Measurements from ENCODE around the gene DPP9.

DPP9 gene

DNA sequence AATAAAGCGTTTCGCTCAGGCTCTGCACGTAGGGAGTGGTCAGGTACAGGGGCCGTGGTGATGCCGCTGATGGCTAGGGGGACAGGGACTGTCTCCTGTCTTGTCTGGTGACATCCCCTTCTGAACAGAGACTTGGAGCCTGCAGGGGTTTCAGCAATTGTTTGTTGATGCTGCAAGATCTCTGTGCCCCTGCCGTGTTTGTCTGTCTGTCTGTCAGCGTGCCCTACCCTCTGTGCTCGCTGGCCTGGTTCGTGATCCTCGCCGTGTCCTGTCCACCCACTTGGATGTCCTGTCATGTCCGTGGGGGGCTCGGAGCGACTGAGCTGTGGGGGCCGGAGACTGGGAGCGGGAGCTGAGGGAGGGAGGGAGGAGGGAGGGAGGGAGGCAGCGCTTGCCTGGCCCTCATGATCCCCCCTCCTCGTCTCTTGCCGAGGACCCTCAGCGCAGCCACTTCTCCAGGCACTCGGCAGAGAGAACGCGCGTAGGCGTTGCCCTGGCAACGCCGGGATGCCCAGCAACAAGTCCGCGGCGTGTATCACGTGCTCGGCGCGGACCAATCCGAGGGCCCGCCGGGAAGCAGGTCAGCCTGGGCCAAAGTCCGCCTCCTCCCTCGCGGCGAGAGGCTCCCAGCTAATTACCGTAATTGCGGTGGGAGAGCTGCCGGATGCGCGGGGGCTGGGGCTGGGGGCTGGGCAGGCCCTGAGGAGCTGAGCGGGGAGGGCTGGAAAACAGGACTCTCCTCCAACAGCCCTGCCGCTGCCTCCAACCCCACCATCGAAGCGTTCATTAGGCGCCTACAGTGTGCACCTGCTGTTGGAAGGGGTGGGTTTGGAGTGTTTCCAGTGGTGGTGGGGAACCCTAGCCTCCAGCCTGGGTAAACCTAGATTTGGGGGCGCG lies 36.0 kb upstream of the DPP9 start:
- TF ChIP-seq FOXM1 (IDR thresholded peaks at IDR 0.05; ENCODE audit: borderline replicate concordance, low read depth) (no peak), EP300 (IDR thresholded peaks at IDR 0.05; ENCODE audit: borderline replicate concordance) (no peak; the same call in 1 of the 2 replicates), RAD21 (IDR thresholded peaks at IDR 0.05; ENCODE audit: low read depth) (no peak), ZBTB7A (IDR thresholded peaks at IDR 0.05; ENCODE audit: low read depth) (no peak), EGR1 (IDR thresholded peaks at IDR 0.05) (peak; percentile 50; the same call in 1 of the 2 replicates)
- TF ChIP-seq, protein P1, sequence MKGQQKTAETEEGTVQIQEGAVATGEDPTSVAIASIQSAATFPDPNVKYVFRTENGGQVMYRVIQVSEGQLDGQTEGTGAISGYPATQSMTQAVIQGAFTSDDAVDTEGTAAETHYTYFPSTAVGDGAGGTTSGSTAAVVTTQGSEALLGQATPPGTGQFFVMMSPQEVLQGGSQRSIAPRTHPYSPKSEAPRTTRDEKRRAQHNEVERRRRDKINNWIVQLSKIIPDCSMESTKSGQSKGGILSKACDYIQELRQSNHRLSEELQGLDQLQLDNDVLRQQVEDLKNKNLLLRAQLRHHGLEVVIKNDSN (IDR thresholded peaks at IDR 0.05), result peak; percentile 97
- TF ChIP-seq, protein P2, sequence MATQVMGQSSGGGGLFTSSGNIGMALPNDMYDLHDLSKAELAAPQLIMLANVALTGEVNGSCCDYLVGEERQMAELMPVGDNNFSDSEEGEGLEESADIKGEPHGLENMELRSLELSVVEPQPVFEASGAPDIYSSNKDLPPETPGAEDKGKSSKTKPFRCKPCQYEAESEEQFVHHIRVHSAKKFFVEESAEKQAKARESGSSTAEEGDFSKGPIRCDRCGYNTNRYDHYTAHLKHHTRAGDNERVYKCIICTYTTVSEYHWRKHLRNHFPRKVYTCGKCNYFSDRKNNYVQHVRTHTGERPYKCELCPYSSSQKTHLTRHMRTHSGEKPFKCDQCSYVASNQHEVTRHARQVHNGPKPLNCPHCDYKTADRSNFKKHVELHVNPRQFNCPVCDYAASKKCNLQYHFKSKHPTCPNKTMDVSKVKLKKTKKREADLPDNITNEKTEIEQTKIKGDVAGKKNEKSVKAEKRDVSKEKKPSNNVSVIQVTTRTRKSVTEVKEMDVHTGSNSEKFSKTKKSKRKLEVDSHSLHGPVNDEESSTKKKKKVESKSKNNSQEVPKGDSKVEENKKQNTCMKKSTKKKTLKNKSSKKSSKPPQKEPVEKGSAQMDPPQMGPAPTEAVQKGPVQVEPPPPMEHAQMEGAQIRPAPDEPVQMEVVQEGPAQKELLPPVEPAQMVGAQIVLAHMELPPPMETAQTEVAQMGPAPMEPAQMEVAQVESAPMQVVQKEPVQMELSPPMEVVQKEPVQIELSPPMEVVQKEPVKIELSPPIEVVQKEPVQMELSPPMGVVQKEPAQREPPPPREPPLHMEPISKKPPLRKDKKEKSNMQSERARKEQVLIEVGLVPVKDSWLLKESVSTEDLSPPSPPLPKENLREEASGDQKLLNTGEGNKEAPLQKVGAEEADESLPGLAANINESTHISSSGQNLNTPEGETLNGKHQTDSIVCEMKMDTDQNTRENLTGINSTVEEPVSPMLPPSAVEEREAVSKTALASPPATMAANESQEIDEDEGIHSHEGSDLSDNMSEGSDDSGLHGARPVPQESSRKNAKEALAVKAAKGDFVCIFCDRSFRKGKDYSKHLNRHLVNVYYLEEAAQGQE (IDR thresholded peaks at IDR 0.05; ENCODE audit: low read depth), result no peak

DNA sequence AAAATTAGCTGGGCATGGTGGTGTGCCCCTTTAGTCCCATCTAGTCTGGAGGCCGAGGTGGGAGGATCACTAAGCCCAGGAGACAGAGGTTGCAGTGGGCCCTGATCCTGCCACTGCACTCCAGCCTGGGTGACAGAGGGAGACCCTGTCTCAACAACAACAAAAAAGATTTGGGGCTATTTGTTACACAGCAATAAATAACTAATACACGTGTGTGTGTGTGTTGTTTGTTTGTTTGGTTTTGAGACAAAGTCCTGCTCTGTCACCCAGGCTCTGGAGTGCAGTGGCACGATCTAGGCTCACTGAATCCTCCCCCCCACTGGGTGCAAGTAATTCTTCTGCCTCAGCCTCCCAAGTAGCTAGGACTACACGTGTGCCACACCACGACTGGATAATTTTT lies 35.0 kb upstream of the DPP9 start:
- no peak for TF ChIP-seq YY1 (IDR thresholded peaks at IDR 0.05; ENCODE audit: low read depth)
- no peak for TF ChIP-seq FOXM1 (IDR thresholded peaks at IDR 0.05; ENCODE audit: borderline replicate concordance, low read depth)
- TF ChIP-seq, protein P2 (IDR thresholded peaks at IDR 0.05; ENCODE audit: low read depth), result no peak
- no peak for TF ChIP-seq CREB1 (IDR thresholded peaks at IDR 0.05; ENCODE audit: low read depth)
- no peak for TF ChIP-seq ZBTB7A (IDR thresholded peaks at IDR 0.05; ENCODE audit: low read depth)
- TF ChIP-seq, protein P1 (IDR thresholded peaks at IDR 0.05), result no peak
- TF ChIP-seq TAF1 (IDR thresholded peaks at IDR 0.05; ENCODE audit: low read depth), result no peak
- no peak for TF ChIP-seq TEAD4 (IDR thresholded peaks at IDR 0.05)

DNA sequence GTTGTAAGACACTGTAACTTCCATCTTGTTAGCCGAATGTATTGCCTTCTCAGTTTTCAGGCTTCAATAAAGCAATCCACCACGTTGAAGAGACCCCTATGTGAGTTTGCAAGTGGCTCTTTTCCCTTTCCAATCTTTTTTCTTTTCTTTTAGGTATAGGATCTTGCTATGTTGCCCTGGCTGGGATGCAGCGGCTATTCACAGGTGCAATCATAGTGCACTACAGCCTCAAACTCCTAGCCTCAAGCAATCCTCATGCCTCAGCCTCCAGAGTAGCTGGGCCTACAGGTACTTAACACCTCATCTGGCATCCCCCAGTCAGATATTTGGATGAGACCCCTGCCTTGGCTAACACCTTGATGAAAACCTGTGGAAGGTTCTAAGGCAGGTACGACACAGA lies 34.4 kb upstream of the DPP9 start:
- TF ChIP-seq EGR1 (IDR thresholded peaks at IDR 0.05) (no peak), CEBPB (IDR thresholded peaks at IDR 0.05) (no peak), TAF1 (IDR thresholded peaks at IDR 0.05; ENCODE audit: low read depth) (no peak), EP300 (IDR thresholded peaks at IDR 0.05; ENCODE audit: borderline replicate concordance) (no peak), ZBTB7A (IDR thresholded peaks at IDR 0.05; ENCODE audit: low read depth) (no peak), TEAD4 (IDR thresholded peaks at IDR 0.05) (no peak), RAD21 (IDR thresholded peaks at IDR 0.05; ENCODE audit: low read depth) (no peak), YY1 (IDR thresholded peaks at IDR 0.05; ENCODE audit: low read depth) (no peak), CREB1 (IDR thresholded peaks at IDR 0.05; ENCODE audit: low read depth) (no peak), NFIC (IDR thresholded peaks at IDR 0.05) (no peak), FOXM1 (IDR thresholded peaks at IDR 0.05; ENCODE audit: borderline replicate concordance, low read depth) (no peak)
- TF ChIP-seq, protein P2 (IDR thresholded peaks at IDR 0.05; ENCODE audit: low read depth), result no peak
- TF ChIP-seq, protein P1 (IDR thresholded peaks at IDR 0.05), result no peak
- TF ChIP-seq, protein P3, sequence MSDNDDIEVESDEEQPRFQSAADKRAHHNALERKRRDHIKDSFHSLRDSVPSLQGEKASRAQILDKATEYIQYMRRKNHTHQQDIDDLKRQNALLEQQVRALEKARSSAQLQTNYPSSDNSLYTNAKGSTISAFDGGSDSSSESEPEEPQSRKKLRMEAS (IDR thresholded peaks at IDR 0.05), result no peak

DNA sequence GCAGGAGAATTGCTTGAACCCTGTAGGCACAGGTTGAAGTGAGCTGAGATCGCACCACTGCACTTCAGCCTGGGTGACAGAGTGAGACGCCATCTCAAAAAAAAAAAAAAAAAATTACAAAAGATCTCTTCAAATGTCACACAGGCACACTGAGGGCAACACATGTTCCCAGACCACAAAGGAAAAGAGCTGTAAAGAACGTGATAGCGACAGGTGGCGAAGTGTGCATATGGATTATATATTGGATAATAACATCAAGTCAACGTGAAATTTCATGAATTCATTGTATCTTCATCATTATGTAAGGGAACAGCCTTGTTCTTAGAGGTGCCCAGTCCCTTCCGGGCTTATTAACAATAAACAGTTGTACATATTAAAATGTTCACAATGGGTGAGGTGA lies 31.8 kb upstream of the DPP9 start:
- TF ChIP-seq FOXM1 (IDR thresholded peaks at IDR 0.05; ENCODE audit: borderline replicate concordance, low read depth) (no peak), EP300 (IDR thresholded peaks at IDR 0.05; ENCODE audit: borderline replicate concordance) (no peak), EGR1 (IDR thresholded peaks at IDR 0.05) (no peak), ZBTB7A (IDR thresholded peaks at IDR 0.05; ENCODE audit: low read depth) (no peak)
- TF ChIP-seq, protein P3 (IDR thresholded peaks at IDR 0.05), result no peak
- TF ChIP-seq, protein P2 (IDR thresholded peaks at IDR 0.05; ENCODE audit: low read depth), result no peak
